Tibial nerve (tissue), 4 donors: Measurements from ENCODE around the gene MOB3A. TPM values are rescaled to one million over a fixed set of nuclear protein-coding genes. Genes with fewer than 3 reads are reported as not detected.
A peak's percentile ranks its signal among the peaks of the same experiment; 100 is the strongest.

Experiments
- DNase-seq, 2 donors: peaks; one replicate each; pipeline ENCODE4 v3.0.0-alpha.2; 2019; ENCODE audit warnings: low spot score in 2 of 2
- H3K27ac ChIP-seq, 4 donors: fragments of 200-600 bp; sonication (generic) in 3 of 4; one replicate each; pipeline ENCODE4 v1.5.1; 2017 to 2019; ENCODE audit warnings: mild to moderate bottlenecking in 1 of 4
- H3K27me3 ChIP-seq, 2 donors: fragments of 200-600 bp; sonication (generic) in 1 of 2; one replicate each; pipeline versions ENCODE4 v1.5.1 to v1.6.0; 2017 to 2019
- H3K36me3 ChIP-seq, 3 donors: fragments of 200-600 bp; sonication (generic); one replicate each; pipeline ENCODE4 v1.5.1; 2018 to 2019
- H3K4me1 ChIP-seq, 4 donors: fragments of 200-600 bp; sonication (generic) in 3 of 4; one replicate each; pipeline ENCODE4 v1.5.1; 2017 to 2019
- H3K4me3 ChIP-seq, 4 donors: fragments of 200-600 bp; sonication (generic) in 3 of 4; one replicate each; pipeline ENCODE4 v1.5.1; 2017 to 2019; ENCODE audit warnings: mild to moderate bottlenecking in 1 of 4, moderate library complexity in 1 of 4
- H3K9me3 ChIP-seq, 4 donors: fragments of 200-600 bp; sonication (generic) in 3 of 4; one replicate each; pipeline ENCODE4 v1.5.1; 2017 to 2019
- EP300 ChIP-seq, 2 donors: sonication (generic); formaldehyde crosslinking; IDR thresholded peaks; one replicate each; pipeline ENCODE4 v1.6.1; 2017; ENCODE audit warnings: antibody characterized with exemption in 2 of 2, mild to moderate bottlenecking in 1 of 2
- POLR2A ChIP-seq, 2 donors: fragments of 450-650 bp; IDR thresholded peaks; one replicate each; pipeline ENCODE4 v1.6.1; 2017; ENCODE audit warnings: antibody characterized with exemption in 2 of 2, mild to moderate bottlenecking in 2 of 2, moderate library complexity in 2 of 2
- WGBS, 2 donors: methylation state at CpG; one replicate each; pipeline ENCODE4 v1.1.5; 2018; 5-methylcytosine and 5-hydroxymethylcytosine counted together
- total RNA-seq, 4 donors: library from RNA; depleted of rRNA; stranded (reverse); fragments of >200 nt; gene quantifications; one replicate each; pipeline ENCODE4 v1.1.0, GENCODE V29; 2016
- TF ChIP-seq, protein P1 (sequence below), 5 experiments: fragments of 200-600 bp in 3 of 5; fragments of 450-650 bp in 2 of 5; sonication (generic) in 3 of 5; IDR thresholded peaks; one replicate each; pipeline ENCODE4 v1.5.1; 2016 to 2019; ENCODE audit warnings: antibody characterized with exemption in 5 of 5, mild to moderate bottlenecking in 3 of 5, moderate library complexity in 2 of 5

MOB3A gene
- total RNA-seq, 4 donors from 2014 or later, result 31.7 to 70.8 (median 35.2) TPM

DNA sequence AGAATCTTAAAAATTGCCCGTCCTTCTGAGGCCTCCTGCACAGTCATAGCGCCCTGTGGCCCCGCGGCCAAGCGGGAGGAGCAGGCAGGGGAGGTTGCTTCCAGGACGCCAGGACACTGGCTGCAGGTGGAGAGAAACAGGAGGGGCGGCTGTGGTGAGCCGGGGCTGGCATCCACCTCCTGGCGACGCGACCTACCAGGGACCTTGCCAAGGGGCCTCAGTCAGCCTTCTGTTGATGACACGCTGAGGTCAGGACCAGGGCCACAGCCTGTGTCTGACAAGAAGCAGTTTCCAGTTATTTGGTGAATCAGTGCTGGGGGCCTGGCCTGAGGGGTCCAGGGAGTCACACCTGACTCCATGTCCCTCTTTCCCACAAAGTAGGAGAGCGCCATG is 31.7 kb downstream of the MOB3A start:
- WGBS, 2 donors, result 57 to 75% methylated on average over 12 to 13 of the region's 13 CpGs
- no peaks in the 10 kb centered on the region for H3K27me3 ChIP-seq
- no peaks in the 10 kb centered on the region for H3K9me3 ChIP-seq
- TF ChIP-seq, protein P1, sequence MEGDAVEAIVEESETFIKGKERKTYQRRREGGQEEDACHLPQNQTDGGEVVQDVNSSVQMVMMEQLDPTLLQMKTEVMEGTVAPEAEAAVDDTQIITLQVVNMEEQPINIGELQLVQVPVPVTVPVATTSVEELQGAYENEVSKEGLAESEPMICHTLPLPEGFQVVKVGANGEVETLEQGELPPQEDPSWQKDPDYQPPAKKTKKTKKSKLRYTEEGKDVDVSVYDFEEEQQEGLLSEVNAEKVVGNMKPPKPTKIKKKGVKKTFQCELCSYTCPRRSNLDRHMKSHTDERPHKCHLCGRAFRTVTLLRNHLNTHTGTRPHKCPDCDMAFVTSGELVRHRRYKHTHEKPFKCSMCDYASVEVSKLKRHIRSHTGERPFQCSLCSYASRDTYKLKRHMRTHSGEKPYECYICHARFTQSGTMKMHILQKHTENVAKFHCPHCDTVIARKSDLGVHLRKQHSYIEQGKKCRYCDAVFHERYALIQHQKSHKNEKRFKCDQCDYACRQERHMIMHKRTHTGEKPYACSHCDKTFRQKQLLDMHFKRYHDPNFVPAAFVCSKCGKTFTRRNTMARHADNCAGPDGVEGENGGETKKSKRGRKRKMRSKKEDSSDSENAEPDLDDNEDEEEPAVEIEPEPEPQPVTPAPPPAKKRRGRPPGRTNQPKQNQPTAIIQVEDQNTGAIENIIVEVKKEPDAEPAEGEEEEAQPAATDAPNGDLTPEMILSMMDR (IDR thresholded peaks at IDR 0.05), result no peak
- no peak for TF ChIP-seq EP300 (IDR thresholded peaks at IDR 0.05)
- no peaks in the 10 kb centered on the region for H3K36me3 ChIP-seq
- H3K4me1 ChIP-seq, result peaks cover 0 to 55% (median 42%) of the 10 kb centered on the region in 4 donors
- peak overlapping the region; percentile 79 to 100 (median 96) for H3K27ac ChIP-seq
- peak overlapping the region in 1 of 4 donors; percentile 26 for H3K4me3 ChIP-seq
- DNase-seq, result no peak

DNA sequence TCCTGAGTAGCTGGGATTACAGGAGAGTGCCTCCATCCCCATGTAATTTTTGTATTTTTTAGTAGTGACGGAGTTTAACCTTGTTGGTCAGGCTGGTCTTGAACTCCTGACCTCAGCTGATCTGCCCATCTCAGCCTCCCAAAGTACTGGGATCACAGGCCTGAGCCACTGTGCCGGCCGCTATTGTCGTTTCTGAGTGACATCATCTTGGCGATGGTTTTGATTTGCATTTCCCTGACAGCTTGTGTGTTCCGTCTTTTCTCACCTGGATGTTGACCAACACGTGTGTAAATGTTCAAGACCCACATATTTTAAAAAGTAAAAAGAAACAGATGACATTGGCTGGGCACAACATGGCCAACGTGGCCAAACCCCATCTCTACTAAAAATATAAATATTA is 32.3 kb downstream of the MOB3A start:
- TF ChIP-seq, protein P1 (IDR thresholded peaks at IDR 0.05), result no peak
- TF ChIP-seq EP300 (IDR thresholded peaks at IDR 0.05) (no peak), POLR2A (IDR thresholded peaks at IDR 0.05) (no peak)
- H3K4me1 ChIP-seq, result peaks cover 0 to 56% (median 42%) of the 10 kb centered on the region in 4 donors
- WGBS, 2 donors, result 68 to 73% methylated on average over 8 of the region's 8 CpGs
- H3K4me3 ChIP-seq, result no peak overlapping the region
- no peak for DNase-seq
- peak overlapping the region; percentile 79 to 100 (median 96) for H3K27ac ChIP-seq
- H3K9me3 ChIP-seq, result no peaks in the 10 kb centered on the region
- H3K27me3 ChIP-seq, result no peaks in the 10 kb centered on the region
- H3K36me3 ChIP-seq, result no peaks in the 10 kb centered on the region

DNA sequence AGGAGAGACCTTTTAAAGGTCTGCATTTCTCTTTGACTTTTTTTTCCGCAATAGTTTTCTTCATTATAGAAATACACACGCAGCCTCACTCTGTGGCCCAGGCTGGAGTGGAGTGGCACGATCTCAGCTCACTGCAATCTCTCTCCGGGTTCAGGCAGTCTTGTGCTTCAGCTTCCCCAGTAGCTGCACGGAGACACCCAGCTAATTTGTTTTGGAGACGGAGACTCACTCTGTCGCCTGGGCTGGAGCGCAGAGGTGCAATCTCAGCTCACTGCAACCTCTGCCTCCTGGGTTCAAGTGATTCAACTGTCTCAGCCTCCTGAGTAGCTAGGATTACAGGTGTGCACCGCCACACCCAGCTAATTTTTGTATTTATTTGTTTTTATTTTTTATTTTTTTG is 33.4 kb downstream of the MOB3A start:
- DNase-seq, result no peak
- 69 to 74% methylated on average over 9 of the region's 9 CpGs for WGBS, 2 donors

DNA sequence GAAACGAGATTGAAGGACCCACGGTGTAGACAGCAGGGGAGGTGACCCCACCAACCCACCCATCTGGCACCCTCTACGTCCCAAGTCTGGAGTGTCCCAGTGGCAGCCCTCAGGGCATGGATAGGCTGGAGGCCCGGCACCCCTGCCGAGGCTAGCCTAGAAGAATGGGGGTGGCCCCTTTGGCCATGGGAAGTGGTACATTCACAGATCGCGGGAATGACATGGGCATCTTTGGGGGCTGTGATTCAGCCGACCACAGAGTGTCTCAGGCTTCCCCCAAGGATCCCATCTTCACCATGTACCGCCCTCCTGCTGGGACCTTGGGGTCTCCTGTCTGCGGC is 33.8 kb downstream of the MOB3A start:
- Histone ChIP-seq H3K9me3 (no peaks in the 10 kb centered on the region), H3K36me3 (no peaks in the 10 kb centered on the region), H3K4me1 (peaks cover 0 to 71% (median 53%) of the 10 kb centered on the region in 4 donors), H3K4me3 (peak overlapping the region; percentile 37 to 79 (median 68)), H3K27me3 (no peaks in the 10 kb centered on the region), H3K27ac (peak overlapping the region; percentile 88 to 100 (median 99))
- no peak for DNase-seq
- WGBS, 2 donors, result 45 to 51% methylated on average over 10 of the region's 10 CpGs
- TF ChIP-seq, protein P1 (IDR thresholded peaks at IDR 0.05), result no peak
- no peak for TF ChIP-seq EP300 (IDR thresholded peaks at IDR 0.05)
- TF ChIP-seq POLR2A (IDR thresholded peaks at IDR 0.05), result no peak

More for the DNA sequence above, 33.4 kb downstream of the MOB3A start:
- H3K9me3 ChIP-seq, result no peaks in the 10 kb centered on the region
- no peaks in the 10 kb centered on the region for H3K27me3 ChIP-seq
- no peak overlapping the region for H3K4me3 ChIP-seq
- peaks cover 0 to 67% (median 49%) of the 10 kb centered on the region in 4 donors for H3K4me1 ChIP-seq
- H3K27ac ChIP-seq, result peak overlapping the region; percentile 88 to 100 (median 99)
- H3K36me3 ChIP-seq, result no peaks in the 10 kb centered on the region
- no peak for TF ChIP-seq EP300 (IDR thresholded peaks at IDR 0.05)
- TF ChIP-seq POLR2A (IDR thresholded peaks at IDR 0.05), result no peak
- TF ChIP-seq, protein P1 (IDR thresholded peaks at IDR 0.05), result no peak

DNA sequence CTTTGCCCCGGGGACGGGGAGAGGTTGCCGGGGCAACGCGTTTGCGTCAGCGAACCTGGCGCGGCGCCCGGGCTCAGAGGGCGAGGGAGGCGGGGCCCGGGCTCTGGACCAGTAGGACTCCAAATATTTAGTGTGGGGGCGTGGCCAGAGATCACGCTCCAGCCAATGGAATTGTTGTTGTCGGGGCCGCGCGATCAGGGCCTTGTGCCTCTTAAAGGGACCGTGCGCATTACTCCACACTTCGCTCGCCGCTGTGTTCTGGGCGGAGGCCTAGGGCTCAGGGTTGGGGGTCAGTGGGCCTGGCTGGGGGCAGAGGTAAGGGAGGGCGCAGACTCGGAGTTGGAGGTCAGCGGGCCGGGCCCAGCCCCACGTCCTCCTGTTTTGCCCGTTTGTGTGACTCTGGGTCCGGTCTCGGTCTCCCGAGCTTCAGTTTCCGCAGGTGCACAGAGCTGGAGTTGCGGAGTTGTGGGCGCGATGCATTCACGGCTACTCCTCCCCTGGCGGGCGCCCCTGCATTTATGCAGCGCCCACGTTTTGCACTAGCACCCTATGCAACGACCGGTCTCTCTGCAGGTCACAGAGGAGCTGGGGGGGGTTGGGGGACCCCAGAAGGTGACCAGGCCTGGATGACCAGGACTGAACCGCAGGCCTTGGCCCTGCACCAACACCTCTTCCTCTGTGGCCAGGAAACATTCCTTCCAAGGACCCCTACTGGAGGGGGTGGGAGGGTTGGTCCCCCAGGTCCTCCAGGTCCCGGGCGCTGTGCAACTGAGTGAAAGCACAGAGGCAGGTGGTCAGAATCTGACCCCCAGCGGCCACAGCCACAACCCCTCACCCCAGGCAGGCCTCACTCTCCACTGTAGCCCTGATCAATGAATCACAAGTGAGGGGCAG is 34.4 kb downstream of the MOB3A start:
- Histone ChIP-seq H3K9me3 (no peaks in the 10 kb centered on the region), H3K27ac (peak overlapping the region; percentile 88 to 100 (median 99)), H3K27me3 (no peaks in the 10 kb centered on the region), H3K36me3 (no peaks in the 10 kb centered on the region), H3K4me3 (peak overlapping the region; percentile 37 to 79 (median 68)), H3K4me1 (peaks cover 0 to 77% (median 60%) of the 10 kb centered on the region in 4 donors)
- DNase-seq, result peak; percentile 100
- WGBS, 2 donors, result 3 to 4% methylated on average over 16 to 30 of the region's 50 CpGs
- peak in 1 of 2 donors; percentile 62 for TF ChIP-seq POLR2A (IDR thresholded peaks at IDR 0.05)
- TF ChIP-seq, protein P1 (IDR thresholded peaks at IDR 0.05), result no peak
- peak; percentile 95 for TF ChIP-seq EP300 (IDR thresholded peaks at IDR 0.05)
